Smooth muscle cell (in vitro differentiated cells): Measurements from ENCODE around the gene CRISPLD2. TPM values are rescaled to one million over a fixed set of nuclear protein-coding genes. Genes with fewer than 3 reads are reported as not detected.

Experiments
- DNase-seq: peaks from one replicate; lab custom pipeline; 2025; ENCODE audit not compliant: unreplicated experiment; lab: John Stamatoyannopoulos, UW
- H2AFZ ChIP-seq: fragments of 200-600 bp; sonication (generic); 2 replicates; pipeline ENCODE4 v1.6.0; 2016; ENCODE audit warnings: antibody characterized with exemption, low read depth, mild to moderate bottlenecking
- H3F3A ChIP-seq: fragments of 200-600 bp; sonication (generic); 2 replicates; pipeline ENCODE4 v1.6.0; 2017; ENCODE audit warnings: antibody characterized with exemption, low read depth
- H3K27ac ChIP-seq: fragments of 200-600 bp; sonication (generic); 2 replicates; pipeline ENCODE4 v1.5.1; 2016; ENCODE audit warnings: low read depth, mild to moderate bottlenecking
- H3K27me3 ChIP-seq: fragments of 200-600 bp; sonication (generic); 2 replicates; pipeline ENCODE4 v1.6.1; 2016; ENCODE audit warnings: low read depth, mild to moderate bottlenecking
- H3K36me3 ChIP-seq: fragments of 200-600 bp; sonication (generic); 2 replicates; pipeline ENCODE4 v1.5.1; 2016; ENCODE audit warnings: low read depth
- H3K4me1 ChIP-seq: fragments of 200-600 bp; sonication (generic); 2 replicates; pipeline ENCODE4 v1.5.1; 2016; ENCODE audit warnings: low read depth
- H3K4me2 ChIP-seq: fragments of 200-600 bp; sonication (generic); 2 replicates; pipeline ENCODE4 v1.6.0; 2016; ENCODE audit warnings: mild to moderate bottlenecking
- H3K4me3 ChIP-seq: fragments of 200-600 bp; sonication (generic); 2 replicates; pipeline ENCODE4 v1.5.1; 2016; ENCODE audit warnings: mild to moderate bottlenecking
- H3K79me2 ChIP-seq: fragments of 200-600 bp; sonication (generic); 2 replicates; pipeline ENCODE4 v1.6.0; 2016; ENCODE audit warnings: low read depth, mild to moderate bottlenecking
- H3K9ac ChIP-seq: fragments of 200-600 bp; sonication (generic); 2 replicates; pipeline ENCODE4 v1.6.0; 2016; ENCODE audit warnings: low read depth
- H3K9me3 ChIP-seq: fragments of 200-600 bp; sonication (generic); replicated peaks from 2 replicates; pipeline ENCODE4 v1.5.1; 2016; ENCODE audit warnings: low read depth
- H4K20me1 ChIP-seq: fragments of 200-600 bp; sonication (generic); 2 replicates; pipeline ENCODE4 v1.6.0; 2016; ENCODE audit warnings: low read depth
- WGBS: methylation state at CpG from one replicate; pipeline ENCODE4 v1.1.7; 2016; ENCODE audit warnings: low lambda C conversion rate; 5-methylcytosine and 5-hydroxymethylcytosine counted together
- polyA plus RNA-seq: library from polyadenylated mRNA; unstranded; fragments of >200 nt; fragmentation: Nextera tagmentation; extraction: Ambion mirVana; gene quantifications from 2 replicates; pipeline ENCODE4 v1.2.1, GENCODE V29; 2016
- total RNA-seq: library from RNA; depleted of rRNA; stranded (reverse); fragments of >200 nt; gene quantifications from 2 replicates; pipeline ENCODE4 v1.2.3, GENCODE V29; 2014
- TF ChIP-seq, protein P1 (sequence below): fragments of 200-600 bp; sonication (generic); IDR thresholded peaks from 2 replicates; pipeline ENCODE4 v1.5.1; 2017; ENCODE audit warnings: borderline replicate concordance, mild to moderate bottlenecking, antibody characterized with exemption; ENCODE audit not compliant: insufficient read depth, poor library complexity, severe bottlenecking

Gene CRISPLD2
- total and polyA plus RNA-seq, 2 experiments from 2014 or later, result 63.1 to 105 TPM

- peaks cover 10% of the 10 kb centered on the region for H3K4me1 ChIP-seq
- no peaks in the 10 kb centered on the region for H3K9me3 ChIP-seq
- peaks cover 5% of the 10 kb centered on the region for H3F3A ChIP-seq
- TF ChIP-seq, protein P1, sequence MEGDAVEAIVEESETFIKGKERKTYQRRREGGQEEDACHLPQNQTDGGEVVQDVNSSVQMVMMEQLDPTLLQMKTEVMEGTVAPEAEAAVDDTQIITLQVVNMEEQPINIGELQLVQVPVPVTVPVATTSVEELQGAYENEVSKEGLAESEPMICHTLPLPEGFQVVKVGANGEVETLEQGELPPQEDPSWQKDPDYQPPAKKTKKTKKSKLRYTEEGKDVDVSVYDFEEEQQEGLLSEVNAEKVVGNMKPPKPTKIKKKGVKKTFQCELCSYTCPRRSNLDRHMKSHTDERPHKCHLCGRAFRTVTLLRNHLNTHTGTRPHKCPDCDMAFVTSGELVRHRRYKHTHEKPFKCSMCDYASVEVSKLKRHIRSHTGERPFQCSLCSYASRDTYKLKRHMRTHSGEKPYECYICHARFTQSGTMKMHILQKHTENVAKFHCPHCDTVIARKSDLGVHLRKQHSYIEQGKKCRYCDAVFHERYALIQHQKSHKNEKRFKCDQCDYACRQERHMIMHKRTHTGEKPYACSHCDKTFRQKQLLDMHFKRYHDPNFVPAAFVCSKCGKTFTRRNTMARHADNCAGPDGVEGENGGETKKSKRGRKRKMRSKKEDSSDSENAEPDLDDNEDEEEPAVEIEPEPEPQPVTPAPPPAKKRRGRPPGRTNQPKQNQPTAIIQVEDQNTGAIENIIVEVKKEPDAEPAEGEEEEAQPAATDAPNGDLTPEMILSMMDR, result no peak
- H3K27me3 ChIP-seq, result no peaks in the 10 kb centered on the region
- no peak overlapping the region for H3K4me2 ChIP-seq
- H3K9ac ChIP-seq, result no peak overlapping the region
- no peaks in the 10 kb centered on the region for H4K20me1 ChIP-seq
- no peak overlapping the region for H3K4me3 ChIP-seq
- no peak overlapping the region for H3K27ac ChIP-seq
- DNase-seq, result no peak
- H3K79me2 ChIP-seq, result no peaks in the 10 kb centered on the region
- 74% methylated on average over 7 of the region's 7 CpGs for WGBS
- H3K36me3 ChIP-seq, result no peaks in the 10 kb centered on the region
- H2AFZ ChIP-seq, result no peak overlapping the region
Observed at GRCh38 chr16:84919269-84919668, 99.5 kb downstream of the CRISPLD2 start.

- Histone ChIP-seq H3K9me3 (no peaks in the 10 kb centered on the region), H3F3A (peaks cover 5% of the 10 kb centered on the region), H3K4me2 (no peak overlapping the region), H3K9ac (no peak overlapping the region), H3K4me1 (peaks cover 10% of the 10 kb centered on the region), H2AFZ (no peak overlapping the region), H3K4me3 (no peak overlapping the region), H3K27ac (no peak overlapping the region), H3K36me3 (no peaks in the 10 kb centered on the region), H3K79me2 (no peaks in the 10 kb centered on the region), H4K20me1 (no peaks in the 10 kb centered on the region), H3K27me3 (no peaks in the 10 kb centered on the region)
- TF ChIP-seq, protein P1, result no peak
- WGBS, result 73% methylated on average over 13 of the region's 13 CpGs
- no peak for DNase-seq
Observed at GRCh38 chr16:84919708-84920107, 99.9 kb downstream of the CRISPLD2 start.

- H3K4me1 ChIP-seq, result peaks cover 10% of the 10 kb centered on the region
- no peak overlapping the region for H3K27ac ChIP-seq
- peaks cover 5% of the 10 kb centered on the region for H3F3A ChIP-seq
- no peak overlapping the region for H3K9ac ChIP-seq
- no peaks in the 10 kb centered on the region for H3K9me3 ChIP-seq
- H4K20me1 ChIP-seq, result no peaks in the 10 kb centered on the region
- no peaks in the 10 kb centered on the region for H3K79me2 ChIP-seq
- no peaks in the 10 kb centered on the region for H3K27me3 ChIP-seq
- H3K4me3 ChIP-seq, result no peak overlapping the region
- H3K4me2 ChIP-seq, result no peak overlapping the region
- no peak for DNase-seq
- TF ChIP-seq, protein P1, result no peak
- H2AFZ ChIP-seq, result no peak overlapping the region
- over 99% methylated on average over 8 of the region's 8 CpGs for WGBS
- H3K36me3 ChIP-seq, result no peaks in the 10 kb centered on the region
Observed at GRCh38 chr16:84920333-84920732, 100.5 kb downstream of the CRISPLD2 start.

DNA sequence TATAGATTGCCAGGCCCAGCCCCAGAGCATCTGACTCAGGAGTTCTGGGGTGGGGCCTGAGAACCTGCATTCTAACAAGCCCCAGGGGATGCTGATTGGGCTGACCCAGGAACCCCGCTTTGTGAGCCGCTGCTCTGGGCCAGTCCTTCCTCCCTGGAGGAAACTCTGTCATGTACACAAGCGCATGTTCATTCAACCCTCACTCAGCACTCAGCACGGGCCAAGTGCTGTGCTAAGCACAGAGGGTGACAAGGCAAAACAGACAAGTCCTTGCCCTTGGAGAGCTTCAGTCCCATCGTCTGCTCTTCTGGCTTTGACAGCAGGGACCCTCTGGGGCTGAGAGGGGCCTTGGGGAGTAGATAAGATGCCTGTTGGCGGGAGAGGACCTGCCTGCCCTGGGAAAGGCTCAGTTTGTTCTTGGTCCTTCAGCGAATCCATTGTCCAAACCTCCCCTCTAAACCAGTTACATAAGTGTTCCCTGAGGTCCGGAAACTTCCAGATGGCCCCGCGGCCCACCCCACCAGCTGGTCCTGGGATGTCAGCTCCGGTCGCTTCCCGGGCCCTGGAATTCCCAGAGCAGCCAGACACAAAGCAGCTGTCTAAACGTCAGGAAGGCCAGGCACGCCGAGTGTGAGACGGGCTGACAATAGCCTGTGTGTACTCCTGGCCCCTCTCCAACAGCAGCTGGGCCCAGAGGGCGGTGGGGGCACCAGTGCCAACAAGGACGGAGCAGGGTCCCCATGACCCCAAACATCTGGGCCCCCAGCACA is 102.8 kb downstream of the CRISPLD2 start:
- no peak overlapping the region for H3K9ac ChIP-seq
- no peaks in the 10 kb centered on the region for H3K9me3 ChIP-seq
- DNase-seq, result no peak
- no peaks in the 10 kb centered on the region for H3K27me3 ChIP-seq
- H3K4me1 ChIP-seq, result peaks cover 7% of the 10 kb centered on the region
- no peaks in the 10 kb centered on the region for H3K36me3 ChIP-seq
- peak overlapping the region; percentile 35 for H3K4me2 ChIP-seq
- peak overlapping the region; percentile 70 for H2AFZ ChIP-seq
- H4K20me1 ChIP-seq, result no peaks in the 10 kb centered on the region
- TF ChIP-seq, protein P1, result no peak
- peak overlapping the region; percentile 9 for H3K27ac ChIP-seq
- no peaks in the 10 kb centered on the region for H3F3A ChIP-seq
- WGBS, result 32% methylated on average over 19 of the region's 19 CpGs
- no peaks in the 10 kb centered on the region for H3K79me2 ChIP-seq
- H3K4me3 ChIP-seq, result no peak overlapping the region
